Measurements from ENCODE around the gene OMP. TPM values are rescaled to one million over a fixed set of nuclear protein-coding genes. Genes with fewer than 3 reads are reported as not detected.

The OMP gene
- total and polyA plus RNA-seq, 2 donors from 2014 or later: 1.8 TPM; not detected in 1

DNA sequence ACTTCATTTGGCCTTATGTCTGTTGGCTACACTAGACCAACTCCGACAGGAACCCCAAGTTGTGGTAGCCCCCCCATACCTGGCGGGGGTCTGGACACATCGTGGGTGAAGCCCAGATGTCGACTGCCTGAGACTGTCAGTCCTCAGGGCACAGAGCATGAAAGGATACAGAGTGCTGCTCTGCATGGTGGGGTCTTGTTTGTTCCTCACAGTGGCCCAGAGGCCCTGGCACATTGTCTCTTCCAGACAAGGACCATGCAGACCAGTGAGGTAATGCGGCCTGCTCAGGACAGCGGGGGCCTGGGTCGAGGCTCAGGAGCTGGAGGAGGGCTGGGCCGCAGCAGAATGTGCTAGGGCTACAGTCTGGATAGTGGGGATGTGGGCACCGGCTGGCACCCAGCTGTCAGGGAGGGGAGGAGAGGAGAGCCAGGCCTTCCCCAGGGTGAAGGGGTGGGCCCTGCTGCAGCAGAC is 21.2 kb upstream of the OMP start:
- intact Hi-C loops (cut with DNase I): no loop called here
- Histone ChIP-seq H3K36me3 (ENCODE audit: control insufficient read depth in 2 of 3, insufficient read depth in 3 of 3, low read length in 3 of 3) (no peaks in the 10 kb centered on the region), H3K4me3 (ENCODE audit: low read length in 3 of 3) (no peak overlapping the region), H3K27ac (ENCODE audit: low read depth in 2 of 2, low read length in 2 of 2) (no peak overlapping the region), H3K9ac (ENCODE audit: low read length in 3 of 3) (no peak overlapping the region), H3K27me3 (ENCODE audit: control insufficient read depth, insufficient read depth, low read length) (no peaks in the 10 kb centered on the region), H3K9me3 (ENCODE audit: control insufficient read depth in 2 of 3, insufficient read depth in 1 of 3, low read length in 3 of 3) (no peaks in the 10 kb centered on the region), H3K4me1 (ENCODE audit: control insufficient read depth in 2 of 3, insufficient read depth in 2 of 3, low read depth in 1 of 3, low read length in 3 of 3) (peaks cover 0 to 12% (median 10%) of the 10 kb centered on the region in 3 donors)
- peak in 1 of 5 donors; percentile 59 for DNase-seq
- no peak for TF ChIP-seq CTCF (IDR thresholded peaks at IDR 0.05; ENCODE audit: borderline replicate concordance, extremely low read depth, insufficient read depth)
- FAIRE-seq: no peak

- Histone ChIP-seq H3K27me3 (ENCODE audit: control insufficient read depth, insufficient read depth, low read length) (no peaks in the 10 kb centered on the region), H3K4me3 (ENCODE audit: low read length in 3 of 3) (no peak overlapping the region), H3K36me3 (ENCODE audit: control insufficient read depth in 2 of 3, insufficient read depth in 3 of 3, low read length in 3 of 3) (no peaks in the 10 kb centered on the region), H3K27ac (ENCODE audit: low read depth in 2 of 2, low read length in 2 of 2) (no peak overlapping the region), H3K9ac (ENCODE audit: low read length in 3 of 3) (no peak overlapping the region), H3K9me3 (ENCODE audit: control insufficient read depth in 2 of 3, insufficient read depth in 1 of 3, low read length in 3 of 3) (no peaks in the 10 kb centered on the region), H3K4me1 (ENCODE audit: control insufficient read depth in 2 of 3, insufficient read depth in 2 of 3, low read depth in 1 of 3, low read length in 3 of 3) (peaks cover 0 to 17% (median 16%) of the 10 kb centered on the region in 3 donors)
- DNase-seq (peak in 1 of 5 donors; percentile 43), FAIRE-seq (no peak)
- no peak for TF ChIP-seq CTCF (IDR thresholded peaks at IDR 0.05; ENCODE audit: borderline replicate concordance, extremely low read depth, insufficient read depth)
- intact Hi-C loops (cut with DNase I): no loop called here
These were observed 20.4 kb upstream of the OMP start for GRCh38 chr11:77081976-77082836.

GRCh38 chr11:77082838-77083565 is 19.6 kb upstream of the OMP start:
- H3K27ac ChIP-seq (ENCODE audit: low read depth in 2 of 2, low read length in 2 of 2): no peak overlapping the region
- FAIRE-seq: no peak
- H3K36me3 ChIP-seq (ENCODE audit: control insufficient read depth in 2 of 3, insufficient read depth in 3 of 3, low read length in 3 of 3): no peaks in the 10 kb centered on the region
- H3K4me1 ChIP-seq (ENCODE audit: control insufficient read depth in 2 of 3, insufficient read depth in 2 of 3, low read depth in 1 of 3, low read length in 3 of 3): peaks cover 0 to 25% (median 22%) of the 10 kb centered on the region in 3 donors
- intact Hi-C loops (cut with DNase I): no loop called here
- no peak for TF ChIP-seq CTCF (IDR thresholded peaks at IDR 0.05; ENCODE audit: borderline replicate concordance, extremely low read depth, insufficient read depth)
- H3K27me3 ChIP-seq (ENCODE audit: control insufficient read depth, insufficient read depth, low read length): no peaks in the 10 kb centered on the region
- DNase-seq: peak in 2 of 5 donors; percentile 64 to 88
- H3K9me3 ChIP-seq (ENCODE audit: control insufficient read depth in 2 of 3, insufficient read depth in 1 of 3, low read length in 3 of 3): no peaks in the 10 kb centered on the region
- no peak overlapping the region for H3K9ac ChIP-seq (ENCODE audit: low read length in 3 of 3)
- H3K4me3 ChIP-seq (ENCODE audit: low read length in 3 of 3): no peak overlapping the region
